Osteoblast (primary cell): ENCODE data around the gene POLE. TPM values are rescaled to one million over a fixed set of nuclear protein-coding genes. Genes with fewer than 3 reads are reported as not detected.

Experiments used
- DNase-seq: peaks from one replicate; pipeline ENCODE4 v3.0.0; 2011; ENCODE audit warnings: low spot score, mixed read lengths; ENCODE audit not compliant: insufficient read length; ENCODE audit errors: missing footprints
- H2AFZ ChIP-seq: 2 replicates; pipeline ENCODE4 v1.6.0; 2011; ENCODE audit warnings: mild to moderate bottlenecking, low read length
- H3K27ac ChIP-seq: 2 replicates; pipeline ENCODE4 v1.5.1; 2011; ENCODE audit warnings: mild to moderate bottlenecking, low read depth, low read length, moderate library complexity
- H3K27me3 ChIP-seq: 2 replicates; pipeline ENCODE4 v1.6.0; 2012; ENCODE audit warnings: mild to moderate bottlenecking, control low read depth, inconsistent platforms, low read length, moderate library complexity; ENCODE audit not compliant: insufficient read depth
- H3K36me3 ChIP-seq: 2 replicates; pipeline ENCODE4 v1.5.1; 2011; ENCODE audit warnings: mild to moderate bottlenecking, low read length, control low read depth, moderate library complexity; ENCODE audit not compliant: insufficient read depth
- H3K4me1 ChIP-seq: 2 replicates; pipeline ENCODE4 v1.5.1; 2011; ENCODE audit warnings: mild to moderate bottlenecking, low read length, control low read depth, moderate library complexity; ENCODE audit not compliant: insufficient read depth
- H3K4me2 ChIP-seq: 2 replicates; pipeline ENCODE4 v1.6.0; 2011; ENCODE audit warnings: mild to moderate bottlenecking, low read length; ENCODE audit not compliant: insufficient read depth
- H3K4me3 ChIP-seq: fragments of 200-600 bp; sonication (generic); 3 replicates; pipeline ENCODE4 v1.5.1; 2012; ENCODE audit warnings: mild to moderate bottlenecking, low read length, inconsistent platforms; ENCODE audit not compliant: insufficient read depth
- H3K79me2 ChIP-seq: 2 replicates; pipeline ENCODE4 v1.6.0; 2012; ENCODE audit warnings: mild to moderate bottlenecking, low read length, control low read depth, inconsistent platforms; ENCODE audit not compliant: insufficient read depth
- H3K9me3 ChIP-seq: 2 replicates; pipeline ENCODE4 v1.5.1; 2011; ENCODE audit warnings: low read depth, low read length, control low read depth
- H4K20me1 ChIP-seq: 2 replicates; pipeline ENCODE4 v1.6.0; 2012; ENCODE audit warnings: mild to moderate bottlenecking, low read length, control low read depth; ENCODE audit not compliant: insufficient read depth
- total RNA-seq: library from RNA; depleted of rRNA; stranded (reverse); fragments of >200 nt; gene quantifications from 2 replicates; pipeline ENCODE4 v1.2.3, GENCODE V29; 2012
- TF ChIP-seq, protein P1 (sequence below): IDR thresholded peaks from 2 replicates; pipeline ENCODE4 v1.5.1; 2011; ENCODE audit warnings: mild to moderate bottlenecking, low read depth, low read length, moderate library complexity; ENCODE audit errors: extremely low read depth

Gene POLE
- total RNA-seq, 1 donor = 15.2 TPM

DNA sequence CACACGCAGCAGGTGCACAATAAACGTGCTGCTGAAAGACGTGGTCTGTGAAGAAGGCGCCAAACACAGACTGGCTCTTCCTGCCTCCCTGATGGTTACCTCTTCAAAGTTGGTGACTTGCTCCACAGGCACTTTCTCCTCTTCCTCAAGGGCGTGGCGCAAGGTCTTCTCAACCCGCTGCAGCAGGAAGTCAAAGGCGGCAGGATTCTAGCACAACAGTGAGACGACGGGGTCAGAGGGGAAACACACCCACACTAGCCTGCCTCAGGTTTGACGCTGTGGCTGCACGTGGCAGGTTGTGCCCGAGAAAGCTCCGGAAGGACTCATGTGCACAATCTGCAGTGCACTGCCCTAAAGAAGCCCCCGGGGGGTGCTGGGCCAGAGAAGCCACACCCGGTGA is 15.0 kb downstream of the POLE start:
- Histone ChIP-seq H3K36me3 (peaks cover 35% of the 10 kb centered on the region), H3K4me2 (no peak overlapping the region), H3K4me1 (no peaks in the 10 kb centered on the region), H3K79me2 (no peaks in the 10 kb centered on the region), H3K27me3 (no peaks in the 10 kb centered on the region), H2AFZ (no peak overlapping the region), H3K27ac (no peak overlapping the region), H3K4me3 (no peak overlapping the region), H4K20me1 (no peaks in the 10 kb centered on the region), H3K9me3 (no peaks in the 10 kb centered on the region)
- no peak for DNase-seq
- TF ChIP-seq, protein P1, sequence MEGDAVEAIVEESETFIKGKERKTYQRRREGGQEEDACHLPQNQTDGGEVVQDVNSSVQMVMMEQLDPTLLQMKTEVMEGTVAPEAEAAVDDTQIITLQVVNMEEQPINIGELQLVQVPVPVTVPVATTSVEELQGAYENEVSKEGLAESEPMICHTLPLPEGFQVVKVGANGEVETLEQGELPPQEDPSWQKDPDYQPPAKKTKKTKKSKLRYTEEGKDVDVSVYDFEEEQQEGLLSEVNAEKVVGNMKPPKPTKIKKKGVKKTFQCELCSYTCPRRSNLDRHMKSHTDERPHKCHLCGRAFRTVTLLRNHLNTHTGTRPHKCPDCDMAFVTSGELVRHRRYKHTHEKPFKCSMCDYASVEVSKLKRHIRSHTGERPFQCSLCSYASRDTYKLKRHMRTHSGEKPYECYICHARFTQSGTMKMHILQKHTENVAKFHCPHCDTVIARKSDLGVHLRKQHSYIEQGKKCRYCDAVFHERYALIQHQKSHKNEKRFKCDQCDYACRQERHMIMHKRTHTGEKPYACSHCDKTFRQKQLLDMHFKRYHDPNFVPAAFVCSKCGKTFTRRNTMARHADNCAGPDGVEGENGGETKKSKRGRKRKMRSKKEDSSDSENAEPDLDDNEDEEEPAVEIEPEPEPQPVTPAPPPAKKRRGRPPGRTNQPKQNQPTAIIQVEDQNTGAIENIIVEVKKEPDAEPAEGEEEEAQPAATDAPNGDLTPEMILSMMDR = no peak

DNA sequence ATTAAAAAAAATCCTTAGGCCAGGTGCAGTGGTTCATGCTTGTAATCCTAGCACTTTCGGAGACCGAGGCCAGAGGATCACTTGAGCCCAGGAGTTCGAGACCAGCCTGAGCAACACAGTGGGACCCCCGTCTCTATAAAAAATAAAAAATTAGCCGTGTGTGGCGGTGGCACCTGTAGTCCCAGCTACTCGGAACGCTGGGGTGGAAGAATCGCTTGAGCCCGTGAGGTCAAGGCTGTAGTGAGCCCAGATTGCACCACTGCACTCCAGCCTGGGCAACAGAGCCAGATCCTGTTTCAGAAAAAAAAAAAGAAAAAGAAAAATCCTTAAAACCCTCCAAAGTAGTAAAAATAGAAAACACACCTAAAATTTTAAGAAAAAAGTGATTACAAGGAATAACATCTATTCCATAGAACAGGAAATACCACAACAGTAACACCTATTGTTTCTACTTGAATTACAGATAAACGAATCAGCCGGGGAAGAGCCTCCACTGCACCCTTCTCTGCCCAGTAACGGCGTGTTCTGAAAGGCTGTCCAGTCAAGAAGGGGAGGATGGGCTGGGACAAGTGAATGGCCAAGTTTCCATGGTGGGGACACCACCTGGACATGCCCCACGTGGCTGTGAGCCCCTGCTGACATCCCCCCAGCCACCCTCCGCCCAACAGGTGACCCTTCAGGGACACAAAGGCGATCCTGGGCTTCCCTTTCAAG is 17.8 kb downstream of the POLE start:
- Histone ChIP-seq H3K79me2 (no peaks in the 10 kb centered on the region), H3K9me3 (no peaks in the 10 kb centered on the region), H2AFZ (no peak overlapping the region), H3K36me3 (peaks cover 38% of the 10 kb centered on the region), H4K20me1 (no peaks in the 10 kb centered on the region), H3K27ac (no peak overlapping the region), H3K4me1 (no peaks in the 10 kb centered on the region), H3K4me2 (no peak overlapping the region), H3K27me3 (no peaks in the 10 kb centered on the region), H3K4me3 (no peak overlapping the region)
- TF ChIP-seq, protein P1 = no peak
- DNase-seq = no peak

DNA sequence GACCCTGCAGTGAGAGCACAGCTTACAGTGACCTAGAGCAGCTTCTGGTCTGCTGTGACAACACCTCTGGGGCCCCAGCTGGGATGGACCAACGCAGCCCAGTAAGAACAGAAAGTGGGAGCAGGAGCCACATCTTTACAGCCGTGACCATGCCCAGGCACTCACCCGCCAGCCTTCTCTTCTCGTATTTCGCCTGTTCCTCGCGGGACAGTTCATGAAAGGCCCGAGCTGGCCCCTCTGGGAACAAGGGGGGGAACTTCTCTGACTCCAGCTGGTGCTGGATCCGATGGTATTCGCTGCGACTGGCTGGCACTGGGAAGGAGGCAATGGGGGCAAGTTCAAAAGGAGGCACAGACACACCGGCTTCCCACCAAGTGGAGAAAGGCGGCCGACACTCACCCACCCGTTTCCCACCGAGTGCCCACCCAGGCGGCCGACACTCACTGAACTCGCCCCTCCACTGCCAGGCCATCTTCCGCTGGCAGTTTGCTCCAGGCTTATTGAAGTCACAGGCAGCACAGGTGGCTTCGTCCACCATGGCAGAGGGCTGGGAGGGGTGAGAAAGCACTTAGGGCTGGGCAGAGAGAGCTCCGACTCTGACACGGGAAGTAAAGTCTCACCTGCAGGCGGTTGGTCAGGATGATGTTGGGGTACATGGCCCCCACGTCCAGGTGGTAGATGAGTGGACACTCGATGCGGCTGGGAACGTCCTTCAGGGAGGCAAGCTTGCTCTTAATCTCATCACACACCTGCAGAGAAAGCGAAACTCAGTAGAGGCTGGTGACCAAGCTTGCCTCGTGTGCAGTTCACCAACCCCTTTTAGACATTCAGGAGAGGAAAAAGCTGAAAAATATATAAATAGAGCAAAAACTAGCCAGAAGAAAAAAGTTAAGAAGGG is 18.7 kb downstream of the POLE start:
- Histone ChIP-seq H3K27me3 (no peaks in the 10 kb centered on the region), H3K9me3 (no peaks in the 10 kb centered on the region), H3K79me2 (no peaks in the 10 kb centered on the region), H3K4me2 (no peak overlapping the region), H3K27ac (no peak overlapping the region), H3K4me1 (no peaks in the 10 kb centered on the region), H3K4me3 (no peak overlapping the region), H3K36me3 (peaks cover 38% of the 10 kb centered on the region), H4K20me1 (no peaks in the 10 kb centered on the region), H2AFZ (no peak overlapping the region)
- DNase-seq = no peak
- TF ChIP-seq, protein P1 = no peak

DNA sequence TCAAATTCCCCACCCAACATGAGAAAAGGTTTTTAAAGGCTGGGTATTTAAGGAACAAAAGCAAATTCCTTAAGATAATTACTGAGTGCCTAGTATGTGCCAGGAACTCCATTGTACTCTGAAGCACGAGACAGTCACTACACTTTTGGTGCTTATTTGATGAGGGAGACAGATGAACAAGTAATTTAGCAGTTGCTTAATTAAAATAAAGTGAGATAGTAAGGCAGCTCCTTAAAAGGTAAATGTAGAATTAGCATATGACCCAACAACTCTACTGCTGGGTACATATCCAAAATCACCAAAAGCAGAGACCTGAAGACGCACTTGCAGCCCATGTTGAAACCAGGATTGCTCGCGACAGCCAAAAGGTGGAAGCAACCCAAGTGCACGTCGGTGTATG is 21.3 kb downstream of the POLE start:
- Histone ChIP-seq H3K27ac (no peak overlapping the region), H3K4me1 (no peaks in the 10 kb centered on the region), H2AFZ (no peak overlapping the region), H3K27me3 (no peaks in the 10 kb centered on the region), H3K4me3 (no peak overlapping the region), H3K79me2 (no peaks in the 10 kb centered on the region), H4K20me1 (no peaks in the 10 kb centered on the region), H3K9me3 (no peaks in the 10 kb centered on the region), H3K36me3 (peaks cover 37% of the 10 kb centered on the region), H3K4me2 (no peak overlapping the region)
- TF ChIP-seq, protein P1 = no peak
- no peak for DNase-seq
